Prostate gland (tissue), 2 donors: Measurements from ENCODE around the gene SMC1B. TPM values are rescaled to one million over a fixed set of nuclear protein-coding genes. Genes with fewer than 3 reads are reported as not detected.

Experiments
- DNase-seq: peaks from one replicate; pipeline ENCODE4 v3.0.0-alpha.2; 2019; ENCODE audit warnings: low spot score
- H3K27ac ChIP-seq, 2 donors: fragments of 200-600 bp; sonication (generic); 2 replicates each; pipeline ENCODE4 v1.5.1; 2017 to 2019
- H3K27me3 ChIP-seq: fragments of 200-600 bp; sonication (generic); replicated peaks from 2 replicates; pipeline ENCODE4 v1.5.1; 2019; ENCODE audit not compliant: insufficient read depth
- H3K36me3 ChIP-seq, 2 donors: fragments of 200-600 bp; sonication (generic); 1 replicate in 1 of 2; 2 replicates in 1 of 2; pipeline versions ENCODE4 v1.5.1 to v1.8.1; 2017 to 2019
- H3K4me1 ChIP-seq: fragments of 200-600 bp; sonication (generic); replicated peaks from 2 replicates; pipeline ENCODE4 v1.5.1; 2019
- H3K4me3 ChIP-seq, 2 donors: fragments of 200-600 bp; sonication (generic); 2 replicates each; pipeline ENCODE4 v1.5.1; 2017 to 2019
- H3K9me3 ChIP-seq: fragments of 200-600 bp; sonication (generic); 2 replicates; pipeline ENCODE4 v1.5.1; 2017
- CTCF ChIP-seq, 4 experiments: fragments of 200-600 bp in 2 of 4; fragments of 450-650 bp in 2 of 4; sonication (generic) in 2 of 4; IDR thresholded peaks; 1 replicate in 3 of 4; 2 replicates in 1 of 4; pipeline ENCODE4 v1.5.1; 2016 to 2019; ENCODE audit warnings: antibody characterized with exemption in 4 of 4, mild to moderate bottlenecking in 2 of 4, moderate library complexity in 2 of 4
- POLR2A ChIP-seq: fragments of 450-650 bp; IDR thresholded peaks from one replicate; pipeline ENCODE4 v1.6.1; 2016; ENCODE audit warnings: antibody characterized with exemption, mild to moderate bottlenecking
- POLR2AphosphoS5 ChIP-seq: sonication (generic); formaldehyde crosslinking; IDR thresholded peaks from one replicate; pipeline ENCODE4 v1.6.1; 2017; ENCODE audit warnings: antibody characterized with exemption
- WGBS: methylation state at CpG from one replicate; pipeline ENCODE4 v1.1.5; 2018; 5-methylcytosine and 5-hydroxymethylcytosine counted together
- intact Hi-C: fragments of 100-400 bp; cut with DNase I; formaldehyde crosslinking; loops from one replicate; pipeline ENCODE4 v1.14.2; 2022
- total RNA-seq, 2 donors: library from RNA; depleted of rRNA; stranded (reverse); fragments of >200 nt; gene quantifications; one replicate each; pipeline ENCODE4 v1.1.0, GENCODE V29; 2016

The SMC1B gene
- total RNA-seq, 2 donors from 2014 or later: 8.2 TPM; not detected in 1

DNA sequence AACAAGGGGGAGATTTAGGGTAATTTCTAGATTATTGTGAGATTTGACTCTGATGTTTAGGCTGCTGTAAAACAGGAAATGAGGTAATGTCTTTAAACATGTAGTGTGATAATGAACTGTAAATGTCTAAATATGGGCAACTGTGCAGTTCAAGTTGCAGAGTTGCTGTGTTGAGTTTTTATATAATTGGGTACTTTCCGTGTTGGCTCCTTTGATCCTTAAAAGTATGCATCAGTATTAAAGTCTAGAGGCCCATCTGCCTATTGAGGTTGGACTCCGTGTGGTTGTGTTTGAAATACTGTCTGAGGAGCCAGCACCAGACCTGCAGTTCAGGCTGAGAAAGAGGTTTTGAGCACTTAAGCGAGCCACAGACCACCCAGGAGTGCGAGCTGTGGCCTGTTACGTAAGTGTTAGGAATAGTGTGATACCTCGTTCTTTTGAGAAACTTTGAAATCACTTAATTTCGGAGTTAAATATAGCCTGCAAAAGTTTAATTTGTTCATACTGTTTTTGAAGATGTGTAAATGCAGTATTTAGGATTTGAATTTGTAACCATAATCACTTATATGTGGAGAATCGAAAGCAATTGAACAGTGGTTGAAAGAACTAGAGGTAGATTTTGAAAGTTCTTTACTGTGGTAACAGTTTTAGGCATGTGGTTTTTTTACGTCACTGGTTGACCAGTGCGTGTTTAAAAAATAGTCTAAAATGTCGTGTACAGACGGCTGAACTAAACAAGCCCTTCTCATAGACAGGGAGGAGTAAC is 94.7 kb downstream of the SMC1B start:
- WGBS: 53% methylated on average over 12 of the region's 12 CpGs
- intact Hi-C loops: loop anchor here (5.0 kb wide), 1 partner anchor 234 kb away; no protein-coding TSS in a partner anchor
- Histone ChIP-seq H3K4me3 (no peak overlapping the region), H3K27me3 (no peaks in the 10 kb centered on the region), H3K27ac (peak overlapping the region; percentile 87 to 91), H3K4me1 (peaks cover 36% of the 10 kb centered on the region), H3K9me3 (no peaks in the 10 kb centered on the region), H3K36me3 (peaks cover 0 to 7% of the 10 kb centered on the region in 2 donors)
- TF ChIP-seq POLR2A: no peak
- no peak for TF ChIP-seq POLR2AphosphoS5
- TF ChIP-seq CTCF (IDR thresholded peaks at IDR 0.05): no peak
- no peak for DNase-seq

- no peak for DNase-seq
- WGBS: 8% methylated on average over 8 of the region's 8 CpGs
- no peaks in the 10 kb centered on the region for H3K9me3 ChIP-seq
- intact Hi-C loops: loop anchor here (5.0 kb wide), 1 partner anchor 234 kb away; no protein-coding TSS in a partner anchor
- H3K4me1 ChIP-seq: peaks cover 30% of the 10 kb centered on the region
- peak; percentile 35 for TF ChIP-seq POLR2AphosphoS5
- no peak for TF ChIP-seq POLR2A
- no peak for TF ChIP-seq CTCF (IDR thresholded peaks at IDR 0.05)
- H3K27me3 ChIP-seq: no peaks in the 10 kb centered on the region
- H3K27ac ChIP-seq: peak overlapping the region; percentile 87 to 91
- no peak overlapping the region for H3K4me3 ChIP-seq
- H3K36me3 ChIP-seq: peaks cover 0 to 1% of the 10 kb centered on the region in 2 donors
Observed at GRCh38 chr22:45318168-45318557, 95.2 kb downstream of the SMC1B start.

- TF ChIP-seq POLR2AphosphoS5: peak; percentile 82
- peak in 3 of 4 experiments; percentile 41 to 77 (median 75) for TF ChIP-seq CTCF (IDR thresholded peaks at IDR 0.05)
- TF ChIP-seq POLR2A: peak; percentile 42
- H3K27ac ChIP-seq: peak overlapping the region; percentile 87 to 91
- no peaks in the 10 kb centered on the region for H3K9me3 ChIP-seq
- H3K4me1 ChIP-seq: peaks cover 28% of the 10 kb centered on the region
- peak; percentile 87 for DNase-seq
- no peak overlapping the region for H3K4me3 ChIP-seq
- intact Hi-C loops: loop anchor here (5.0 kb wide), 1 partner anchor 235 kb away; no protein-coding TSS in a partner anchor
- no peaks in the 10 kb centered on the region for H3K36me3 ChIP-seq
- 14% methylated on average over 19 of the region's 19 CpGs for WGBS
- no peaks in the 10 kb centered on the region for H3K27me3 ChIP-seq
Observed at GRCh38 chr22:45317551-45318167, 95.7 kb downstream of the SMC1B start.

GRCh38 chr22:45316796-45317526 is 96.4 kb downstream of the SMC1B start:
- H3K36me3 ChIP-seq: no peaks in the 10 kb centered on the region
- no peaks in the 10 kb centered on the region for H3K27me3 ChIP-seq
- peak overlapping the region; percentile 87 to 91 for H3K27ac ChIP-seq
- H3K4me1 ChIP-seq: peaks cover 22% of the 10 kb centered on the region
- 78% methylated on average over 9 of the region's 9 CpGs for whole genome bisulfite sequencing
- no peak overlapping the region for H3K4me3 ChIP-seq
- intact Hi-C loops: loop anchor here (5.0 kb wide), 1 partner anchor 235 kb away; no protein-coding TSS in a partner anchor
- TF ChIP-seq POLR2A (no peak), CTCF (IDR thresholded peaks at IDR 0.05) (no peak), POLR2AphosphoS5 (no peak)
- H3K9me3 ChIP-seq: no peaks in the 10 kb centered on the region
- no peak for DNase-seq
